Measurements from ENCODE around the gene POMP.

POMP gene, protein sequence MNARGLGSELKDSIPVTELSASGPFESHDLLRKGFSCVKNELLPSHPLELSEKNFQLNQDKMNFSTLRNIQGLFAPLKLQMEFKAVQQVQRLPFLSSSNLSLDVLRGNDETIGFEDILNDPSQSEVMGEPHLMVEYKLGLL

DNA sequence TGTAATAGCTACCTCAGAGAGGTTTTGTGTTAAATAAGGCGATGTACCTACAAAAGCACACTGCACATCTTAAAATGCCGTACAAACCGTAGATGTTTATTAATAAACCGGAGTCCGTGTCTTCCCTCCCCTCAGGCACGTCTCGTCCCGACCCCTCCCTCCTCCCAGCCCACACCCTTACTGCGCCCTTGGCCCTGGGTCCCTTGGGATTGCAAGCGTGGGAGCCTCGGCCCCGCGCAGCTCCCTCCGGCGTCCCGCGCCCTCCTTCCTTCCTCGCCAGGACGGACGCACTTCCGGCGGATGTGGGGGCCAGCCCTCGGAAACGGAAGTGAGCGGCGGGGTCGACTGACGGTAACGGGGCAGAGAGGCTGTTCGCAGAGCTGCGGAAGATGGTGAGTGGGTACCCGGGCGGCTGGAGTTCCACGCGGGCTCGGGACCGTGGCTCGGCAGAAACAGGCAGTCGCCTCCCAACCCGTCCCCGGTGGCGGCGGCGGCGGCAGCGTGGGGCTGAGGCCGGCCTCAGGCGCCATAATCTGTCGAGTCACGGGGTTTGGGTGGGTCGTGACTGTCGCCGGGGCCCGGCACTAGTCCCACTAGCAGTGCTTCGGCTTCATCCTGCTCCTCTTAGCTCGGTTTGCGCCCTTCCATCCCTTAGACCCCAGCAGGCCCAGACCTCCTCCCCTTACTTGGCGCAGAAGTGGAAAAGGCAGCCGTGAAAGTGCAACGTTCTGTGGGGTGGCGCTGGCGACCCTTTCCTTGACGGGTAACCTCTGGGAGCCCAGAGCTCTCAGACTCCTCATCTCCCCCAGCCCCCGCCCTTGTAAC, at the start of gene POMP:
Gene POMP (plus strand): TSS at position 335 of the 825 bp plus-strand sequence. CDS start 55 bp downstream, at position 390.
- DNase-seq = peak; percentile 93

DNA sequence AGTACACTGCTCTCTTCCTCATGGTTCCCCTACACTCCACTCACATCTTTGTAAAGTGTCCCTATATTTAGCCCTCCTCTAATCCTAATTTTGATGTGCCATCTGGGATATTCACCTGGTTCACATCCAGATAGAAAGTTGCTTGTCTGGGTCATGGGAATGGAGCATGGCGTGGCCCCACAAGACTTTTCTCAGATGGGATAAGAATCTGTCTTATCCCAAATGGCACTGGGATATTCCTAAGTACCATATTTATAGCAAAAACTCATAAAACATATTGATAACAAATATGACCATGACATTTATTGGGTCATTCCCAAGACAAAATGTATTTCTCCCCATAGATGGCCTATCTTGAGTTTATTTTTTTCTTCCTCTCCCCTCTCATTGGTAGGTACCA, 49.5 kb upstream of the POMP start:
- no peak for DNase-seq

DNA sequence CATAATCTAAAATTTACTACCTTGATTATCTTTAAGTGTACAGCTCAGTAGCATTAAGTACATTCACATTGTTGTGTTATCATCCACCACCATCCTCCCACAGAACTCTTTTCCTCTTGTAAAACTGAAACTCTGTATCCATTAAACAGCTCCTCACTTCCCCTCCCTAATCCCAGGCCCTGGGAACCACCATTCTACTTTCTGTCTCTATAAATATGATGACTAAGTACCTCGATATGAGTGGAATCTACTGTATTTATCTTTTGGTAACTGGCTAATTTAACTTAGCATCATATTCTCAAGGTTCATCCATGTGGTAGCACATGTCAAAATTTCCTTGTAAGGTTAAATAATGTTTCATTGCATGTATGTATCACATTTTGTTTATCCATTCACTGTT, 49.0 kb upstream of the POMP start:
- DNase-seq = peak; percentile 87

DNA sequence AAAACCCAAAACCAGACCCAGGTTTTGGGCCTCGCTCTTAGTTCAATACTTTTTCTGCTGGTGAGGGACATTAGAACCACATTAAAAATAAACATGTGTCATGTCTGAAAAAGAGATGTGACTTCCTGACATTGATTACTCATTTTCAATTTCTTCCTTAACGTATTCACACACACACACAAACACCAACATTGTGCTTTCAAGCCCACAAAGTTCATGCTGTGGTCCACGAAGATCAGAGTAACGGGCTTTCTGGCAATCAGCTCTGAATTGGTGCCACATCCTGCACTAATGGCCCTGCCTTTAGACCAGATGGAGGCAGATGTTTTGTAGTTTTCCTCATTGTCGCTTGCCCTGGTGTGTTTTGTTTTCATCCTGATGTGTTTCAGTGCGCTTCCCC, 47.9 kb upstream of the POMP start:
- no peak for DNase-seq

DNA sequence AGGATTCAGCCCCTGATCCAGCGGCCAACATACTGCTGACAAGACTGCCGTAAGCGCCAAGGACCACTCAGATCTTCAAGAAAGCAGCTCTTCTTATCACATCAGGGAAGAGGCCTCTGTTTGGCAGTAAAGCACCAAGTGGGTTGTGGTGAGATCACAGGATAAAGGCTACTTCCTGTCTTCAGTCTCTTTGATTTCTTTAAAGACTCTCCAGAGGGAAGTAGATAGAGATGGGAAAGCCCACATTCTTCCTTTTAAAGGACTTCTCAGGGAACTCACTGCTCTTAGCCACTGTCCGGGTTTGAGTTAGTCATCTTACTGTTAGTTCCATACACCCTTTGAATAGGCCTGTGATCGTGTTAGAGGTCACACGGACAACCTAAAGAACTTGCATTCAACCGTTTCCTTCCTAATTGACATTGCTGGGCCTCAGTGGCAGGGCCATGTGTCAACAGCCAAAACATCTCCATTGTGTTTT, 47.2 kb upstream of the POMP start:
- DNase-seq = peak; percentile 42

DNA sequence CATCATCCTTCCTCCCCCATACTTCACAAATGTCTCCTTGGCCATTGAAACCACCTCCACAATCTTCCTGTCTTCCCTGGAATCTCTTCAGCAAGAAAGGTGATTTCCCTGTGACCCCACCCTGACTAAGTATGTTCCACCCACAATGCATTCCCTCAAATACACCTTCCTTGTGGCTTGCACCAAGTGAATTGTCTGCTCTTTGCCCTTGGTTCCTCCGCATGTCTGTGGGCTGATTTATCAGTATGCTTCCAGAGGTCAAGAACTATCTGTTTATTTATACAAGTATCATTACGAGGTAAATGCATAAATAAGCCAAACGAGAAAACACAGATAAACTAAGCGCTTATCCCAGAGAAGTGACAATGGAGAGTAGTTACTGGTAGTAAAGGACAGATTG, 45.4 kb upstream of the POMP start:
- no peak for DNase-seq

DNA sequence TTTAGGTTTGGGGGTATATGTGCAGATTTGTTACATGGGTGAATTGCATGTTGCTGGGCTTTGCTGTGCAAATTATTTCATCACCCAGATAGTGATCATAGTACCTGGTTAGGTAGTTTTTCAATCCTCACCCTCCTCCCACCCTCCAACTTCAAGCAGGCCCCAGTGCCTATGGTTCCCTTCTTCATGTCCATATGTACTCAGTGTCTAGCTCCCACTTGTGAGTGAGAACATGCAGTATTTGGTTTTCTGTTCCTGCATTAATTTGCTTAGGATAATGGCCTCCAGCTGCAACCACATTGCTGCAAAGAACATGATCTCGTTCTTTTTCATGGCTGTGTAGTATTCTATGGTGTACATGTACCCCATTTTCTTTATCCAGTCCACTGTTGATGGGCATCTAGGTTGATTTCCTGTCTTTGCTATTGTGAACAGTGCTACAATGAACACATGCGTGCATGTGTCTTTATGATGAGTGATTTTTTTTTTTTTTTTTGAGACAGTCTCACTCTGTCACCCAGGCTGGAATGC, 42.9 kb upstream of the POMP start:
- no peak for DNase-seq

DNA sequence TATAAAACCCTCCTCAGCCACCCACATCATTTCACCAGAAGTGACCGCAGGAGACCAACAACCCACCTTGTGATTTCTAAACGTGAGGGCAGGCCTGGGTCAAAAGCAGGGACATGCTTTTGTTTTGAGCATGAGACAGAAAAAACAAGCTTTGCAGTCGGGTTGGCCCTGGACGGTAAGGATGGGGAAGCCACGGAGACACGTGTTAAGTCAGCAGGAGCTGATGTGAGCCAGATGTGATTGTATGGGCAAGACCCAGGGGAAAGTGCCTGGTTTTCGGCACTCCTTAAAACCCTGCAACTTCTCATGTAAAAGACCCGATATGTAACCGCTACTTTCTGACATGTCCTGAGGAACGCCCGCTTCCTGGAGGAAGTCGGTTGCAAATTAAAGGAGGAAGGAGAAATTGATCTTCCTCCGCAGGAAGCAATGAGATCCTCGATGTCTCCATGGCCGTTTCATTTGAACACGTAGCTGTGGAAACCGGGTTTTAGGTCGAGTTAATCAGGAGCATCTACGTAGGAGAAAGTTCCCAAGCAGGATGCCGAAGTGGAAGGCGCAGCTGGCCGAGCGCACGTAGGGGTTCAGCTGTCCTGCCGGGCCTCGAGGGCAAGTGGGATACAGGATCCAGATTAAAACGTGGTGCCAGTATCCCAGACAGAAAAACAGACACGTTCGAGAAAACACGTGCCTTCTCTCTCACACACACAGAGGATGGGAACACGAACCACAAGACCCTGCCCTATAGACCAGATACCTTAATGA, 40.5 kb upstream of the POMP start:
- DNase-seq = no peak

DNA sequence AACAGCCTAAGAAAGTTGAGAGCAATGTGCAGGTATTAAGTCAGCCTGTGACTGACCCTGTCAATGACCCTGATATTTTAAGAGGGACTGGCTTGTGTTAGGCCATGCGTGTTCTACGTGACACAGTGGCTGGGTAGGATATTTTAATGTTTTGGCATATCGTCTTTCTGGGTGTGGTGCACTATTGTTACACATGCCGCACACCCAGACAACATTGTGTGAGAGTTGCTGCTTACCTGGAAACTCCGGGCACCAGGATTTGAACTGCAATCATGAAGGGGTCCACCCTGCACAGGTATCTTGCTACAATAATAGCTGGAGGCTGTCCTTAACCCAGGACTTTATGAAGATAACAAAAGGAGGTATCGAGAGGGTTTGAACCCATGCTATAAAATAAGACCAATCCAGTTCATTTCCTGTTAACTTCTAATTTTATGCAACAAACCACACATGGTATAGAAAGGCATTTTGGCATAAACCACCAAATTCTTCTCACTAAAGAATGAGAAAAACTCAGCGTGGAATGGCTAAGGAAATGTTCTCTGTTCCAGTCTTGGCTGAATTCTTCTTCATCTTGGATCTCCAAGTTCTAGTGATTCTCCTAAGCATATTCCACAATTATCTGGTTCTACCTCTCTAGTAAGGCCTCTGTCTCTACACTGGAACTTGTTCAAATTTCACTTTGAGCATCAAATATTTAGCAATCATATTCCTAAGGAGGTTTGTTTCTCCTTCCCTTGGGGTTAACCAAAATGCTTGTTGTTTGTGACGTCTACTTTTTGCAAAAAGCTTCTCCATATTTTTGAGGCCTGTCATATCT, 38.7 kb upstream of the POMP start:
- peak; percentile 68 for DNase-seq

DNA sequence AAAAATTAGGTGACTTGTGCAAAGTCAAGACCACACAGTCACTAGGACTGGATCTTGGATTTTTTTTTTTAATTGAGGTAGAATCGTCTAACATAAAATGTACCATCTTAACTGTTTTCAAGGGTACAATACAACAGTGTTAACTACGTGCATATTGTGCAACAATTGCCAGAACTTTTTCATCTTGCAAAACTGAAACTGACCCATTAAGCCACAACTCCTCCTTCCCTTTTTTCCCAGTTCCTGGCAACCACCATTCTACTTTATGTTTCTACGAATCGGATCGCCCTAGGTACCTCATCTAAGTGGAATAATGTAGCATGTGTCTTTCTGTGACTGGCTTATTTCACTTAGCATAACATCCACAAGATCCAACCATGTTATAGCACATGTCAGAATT, 37.5 kb upstream of the POMP start:
- DNase-seq = no peak

DNA sequence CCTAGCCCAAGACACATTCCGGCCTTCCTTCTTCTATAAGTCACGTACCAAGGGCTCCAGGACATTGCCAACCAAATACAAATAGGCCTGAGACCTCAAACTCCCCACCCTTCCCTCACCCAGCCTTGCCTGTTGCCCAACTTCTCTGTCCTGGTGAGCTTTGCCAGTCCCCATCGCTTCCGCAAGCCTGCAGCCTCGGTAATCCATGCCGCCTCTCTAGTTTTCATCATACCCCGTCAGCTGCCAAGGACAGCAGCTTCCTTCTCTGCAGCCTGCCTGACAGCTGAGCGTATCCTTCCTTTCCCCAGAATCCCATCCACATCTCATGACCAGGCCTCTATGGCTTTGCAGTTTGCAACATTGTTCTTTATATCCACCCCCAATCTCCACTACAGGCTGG, 36.6 kb upstream of the POMP start:
- DNase-seq = no peak

DNA sequence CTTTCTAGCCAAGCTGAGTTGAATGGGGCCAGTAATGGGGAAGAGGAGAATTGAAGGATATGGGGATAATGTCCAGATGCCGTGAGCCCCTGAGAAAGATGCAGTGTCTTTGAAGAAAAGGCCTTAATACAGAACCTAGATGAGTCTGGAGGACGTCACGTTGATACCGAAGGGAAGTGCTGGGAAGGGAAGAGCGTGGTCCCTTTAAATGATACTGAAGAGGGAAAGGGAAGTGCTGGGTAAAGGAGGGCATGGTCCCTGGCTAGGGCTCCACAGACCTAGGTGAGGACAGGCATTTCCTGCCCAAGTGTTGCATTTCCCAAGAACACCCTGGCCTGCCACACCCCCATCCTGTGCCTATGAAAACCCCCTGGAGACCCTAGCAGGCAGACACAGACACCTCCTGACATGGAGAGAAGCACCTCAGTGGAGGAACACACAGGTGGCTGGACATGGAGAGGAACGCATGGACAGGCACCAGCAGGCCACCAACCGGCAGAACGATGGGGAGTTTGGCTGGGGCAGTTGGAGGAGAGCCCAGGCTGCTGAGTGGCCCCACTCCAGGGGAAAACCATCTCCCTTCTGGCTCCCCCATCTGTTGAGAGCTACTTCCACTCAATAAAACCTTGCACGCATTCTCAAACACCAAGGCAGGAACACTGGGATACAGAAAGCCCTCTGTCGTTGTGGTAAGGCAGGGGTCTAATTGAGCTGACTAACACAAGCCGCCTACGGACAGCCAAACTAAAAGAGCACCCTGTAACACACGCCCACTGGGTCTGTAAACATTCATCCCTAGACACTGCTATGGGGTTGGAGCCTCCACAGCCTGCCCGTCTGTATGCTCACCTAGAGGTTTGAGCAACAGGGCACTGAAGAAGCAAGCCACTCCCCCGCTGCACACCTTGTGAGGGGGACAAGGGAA, 34.9 kb upstream of the POMP start:
- peak; percentile 23 for DNase-seq

DNA sequence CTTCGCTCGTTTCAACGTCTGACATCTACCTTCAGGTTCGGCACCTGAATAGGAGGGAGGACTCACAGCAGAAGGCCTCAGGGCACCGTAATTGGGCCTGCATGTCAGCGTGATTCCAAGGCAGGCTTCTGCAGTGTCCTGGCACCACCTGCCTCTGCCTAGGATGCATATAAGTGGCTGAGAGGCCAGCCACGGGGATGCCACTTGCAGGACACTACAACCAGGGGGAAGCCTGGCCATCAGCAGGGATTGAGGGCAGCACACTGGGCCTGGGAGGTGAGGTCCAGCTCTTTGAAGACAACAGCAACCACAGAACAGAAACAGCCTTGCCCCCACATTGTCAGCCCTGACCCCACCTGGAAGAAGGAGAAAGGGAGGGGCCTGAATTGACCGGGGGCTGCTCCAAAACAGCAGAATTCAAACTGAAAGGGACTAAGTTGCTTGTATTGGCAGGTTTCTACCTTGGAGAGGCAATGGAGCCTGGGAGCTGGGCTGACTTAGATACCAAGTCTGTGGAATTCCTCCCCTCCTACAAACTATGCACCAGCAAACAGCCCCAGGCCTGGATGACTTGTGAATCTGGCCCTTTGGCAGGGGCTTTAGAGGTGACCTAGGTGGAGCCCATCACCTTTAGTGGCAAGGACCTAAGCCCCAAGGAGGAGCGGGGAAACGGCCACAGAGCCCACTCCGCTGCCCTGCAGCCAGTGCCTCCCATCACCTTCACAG, 34.1 kb upstream of the POMP start:
- no peak for DNase-seq

DNA sequence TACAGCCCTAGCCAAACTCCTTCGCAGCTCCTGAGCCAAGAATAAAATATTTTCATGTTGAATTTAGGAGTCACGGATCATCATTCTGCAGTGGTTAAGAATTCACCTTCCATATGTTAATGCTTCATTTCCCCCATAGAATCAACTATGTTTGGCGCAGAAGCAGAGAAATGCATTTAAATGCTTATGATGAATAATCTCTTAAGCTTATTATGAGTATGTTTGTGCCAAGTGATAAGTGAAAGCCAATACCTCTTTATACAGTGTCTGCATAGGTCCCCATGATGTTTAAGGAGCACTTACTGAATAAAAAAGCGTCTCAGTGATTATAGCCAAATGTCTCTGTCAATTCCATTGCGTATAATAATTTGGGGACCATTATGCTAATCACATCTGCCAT, 32.7 kb upstream of the POMP start:
- no peak for DNase-seq

DNA sequence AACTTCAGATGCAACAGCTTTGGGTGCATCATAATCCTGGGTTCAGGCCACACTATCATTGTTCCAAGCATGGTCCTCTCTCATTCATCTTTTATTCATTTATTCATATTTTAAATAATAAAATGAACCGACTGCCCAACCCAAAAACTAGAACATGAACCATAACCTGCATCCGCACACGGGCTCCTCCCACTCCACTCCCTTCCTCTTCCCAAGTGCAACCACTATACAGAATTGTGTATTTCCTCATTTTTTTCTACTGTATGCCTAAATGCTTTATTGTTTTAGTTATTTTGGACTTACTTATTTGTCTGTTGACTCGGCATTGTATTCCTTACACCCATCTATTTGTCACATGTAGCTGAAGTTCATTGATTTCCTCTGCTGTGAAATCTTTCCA, 30.7 kb upstream of the POMP start:
- no peak for DNase-seq

DNA sequence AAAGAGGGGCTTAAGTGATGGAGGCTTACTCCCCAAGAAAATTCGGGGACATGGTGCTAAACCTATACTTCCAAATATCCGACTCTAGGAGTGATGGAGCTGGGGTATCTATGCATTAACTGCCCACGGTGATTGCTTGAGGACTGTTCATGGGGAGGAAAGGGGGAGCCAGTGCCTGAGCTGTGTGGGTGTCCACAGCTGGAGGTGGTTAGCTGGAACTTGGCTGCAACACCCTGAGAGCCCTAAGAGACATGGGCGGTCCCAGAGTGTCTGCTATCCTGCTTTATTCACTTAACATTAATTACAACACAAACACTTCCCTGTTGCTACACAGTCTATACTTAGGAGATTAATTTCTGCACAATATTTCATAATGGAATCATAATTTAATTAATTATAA, 28.1 kb upstream of the POMP start:
- no peak for DNase-seq

DNA sequence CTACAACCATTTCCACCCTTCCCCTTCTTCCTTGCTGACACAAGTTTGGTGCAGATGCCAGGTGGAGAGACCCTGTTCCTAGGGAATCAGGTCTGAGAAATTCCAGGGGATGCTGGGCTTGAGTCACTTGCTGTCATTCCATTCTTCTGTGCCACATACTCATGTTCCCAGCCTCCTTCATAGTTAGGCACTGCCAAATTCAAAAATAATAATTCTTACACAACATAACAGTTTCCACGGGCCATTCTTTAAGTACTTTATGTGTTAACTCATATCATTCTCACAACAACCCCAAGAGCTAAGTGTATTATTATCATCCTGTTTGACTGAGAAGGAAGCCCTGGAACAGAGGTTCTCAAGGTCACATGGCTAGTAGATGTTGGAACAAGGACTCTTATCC, 27.1 kb upstream of the POMP start:
- DNase-seq = peak; percentile 34

DNA sequence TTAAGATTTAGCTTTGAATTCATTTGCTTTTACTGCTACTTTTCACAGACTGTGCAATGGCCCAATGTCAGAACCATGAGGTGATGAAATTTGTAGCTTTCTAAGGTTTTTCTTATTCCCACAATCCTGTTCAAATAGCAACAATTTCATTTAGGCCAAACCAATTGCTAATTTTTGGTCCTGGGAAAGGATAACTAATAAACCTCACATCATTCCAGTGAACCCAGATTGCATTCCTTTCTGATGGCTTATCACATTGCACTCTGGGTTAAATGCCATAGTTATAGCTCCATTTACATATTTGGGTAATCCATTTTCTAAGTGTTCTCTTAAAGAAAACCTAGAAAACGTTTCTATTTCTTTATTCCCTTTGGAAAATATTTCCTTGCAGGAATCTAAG, 22.9 kb upstream of the POMP start:
- DNase-seq = peak; percentile 88

DNA sequence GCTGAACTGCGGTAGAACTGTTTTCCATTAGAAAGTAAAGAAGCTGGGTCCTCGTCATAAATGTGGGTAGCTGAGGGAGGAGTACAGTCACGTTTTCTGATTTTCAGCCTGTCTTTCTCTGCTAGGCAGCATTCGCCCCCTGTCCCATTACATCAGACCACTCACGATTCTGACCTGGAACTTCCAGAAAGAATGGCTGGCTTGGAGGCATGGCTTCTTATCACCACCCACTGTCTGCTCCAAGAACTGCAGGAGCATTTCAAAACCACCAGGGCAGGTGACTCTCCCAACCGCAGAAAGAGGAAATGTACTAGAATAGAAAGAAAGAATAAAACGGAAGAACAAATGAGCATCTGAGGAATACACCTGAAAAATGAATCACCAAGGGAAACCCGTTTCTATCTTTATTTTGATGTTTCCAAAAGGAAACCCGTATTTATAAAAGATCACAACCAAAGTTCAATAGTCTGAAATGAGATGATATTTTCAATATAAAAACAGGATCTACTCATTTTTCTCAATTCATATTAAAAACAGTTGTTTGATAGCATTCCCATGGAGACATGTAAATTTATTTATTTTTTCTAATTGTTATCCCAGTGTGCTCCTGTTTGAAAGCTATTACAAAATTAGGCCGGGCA, 22.1 kb upstream of the POMP start:
- DNase-seq = peak; percentile 78

DNA sequence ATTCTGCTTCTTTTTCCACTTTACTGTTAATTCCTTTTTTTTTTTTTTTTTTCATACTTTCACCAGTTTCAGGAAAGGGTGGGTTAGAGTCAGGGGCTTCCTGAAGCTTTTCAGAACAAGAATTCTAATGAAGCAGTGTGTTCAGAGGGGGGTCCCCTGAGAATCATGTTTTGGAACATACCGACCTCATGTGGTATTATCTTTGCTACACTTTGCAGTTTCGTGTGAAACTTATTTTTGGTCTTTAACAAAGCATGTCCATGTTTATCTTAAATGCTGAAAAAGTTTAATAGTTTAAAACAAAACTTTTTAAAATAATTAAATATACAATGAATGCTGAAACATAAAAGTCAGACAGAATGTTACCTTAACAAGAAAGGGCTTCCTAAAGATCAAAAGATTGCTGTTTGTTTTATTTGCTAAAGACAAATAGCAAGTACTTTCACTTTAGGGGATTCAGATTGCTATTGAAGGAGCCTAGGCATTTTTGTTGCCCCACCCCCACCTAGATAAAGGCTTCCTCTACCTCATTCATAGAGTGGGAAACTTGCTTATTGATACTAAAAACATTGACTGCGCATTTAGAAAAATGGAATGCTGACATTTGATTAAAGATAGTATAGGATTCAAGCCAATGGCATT, 21.1 kb upstream of the POMP start:
- no peak for DNase-seq

Measured in fibroblast of skin of right biceps (primary cell).